Stimulated activated CD4-positive, alpha-beta T cell treated with anti-CD3 and anti-CD28 coated beads, Interleukin-1b, Interleukin-23, amount 100 ng/mL, for 1 hour (primary cell): ENCODE measurements around the gene MEGF8.

Experiments
- DNase-seq, 2 donors: peaks; one replicate each; pipeline ENCODE4 v3.0.0-alpha.2; 2020; ENCODE audit warnings: low read depth in 2 of 2

The MEGF8 gene

GRCh38 chr19:42303876-42304275 is 21.6 kb upstream of the MEGF8 start:
- no peak for DNase-seq

DNA sequence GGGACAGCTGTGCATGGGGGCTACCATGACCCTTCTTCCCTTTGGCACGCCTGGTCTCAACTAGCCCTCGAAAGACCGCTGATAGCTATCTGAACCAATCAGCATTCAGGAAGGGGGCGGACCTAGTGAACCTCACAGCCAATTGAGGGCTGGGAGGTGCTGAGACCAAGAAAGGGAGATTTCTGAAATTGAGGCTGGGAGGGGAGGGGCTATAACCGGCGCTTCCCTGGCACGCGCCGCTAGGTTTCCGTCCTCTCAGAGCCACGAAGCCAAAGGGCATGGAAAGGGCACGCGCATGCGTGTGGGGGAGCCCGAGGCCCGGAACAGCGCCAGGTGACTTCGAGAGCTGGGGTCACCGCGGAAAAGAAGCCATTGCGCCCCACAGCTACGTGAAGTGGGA is 18.8 kb upstream of the MEGF8 start:
- no peak for DNase-seq

- no peak for DNase-seq
Measured at GRCh38 chr19:42309686-42310085, 15.7 kb upstream of the MEGF8 start.

GRCh38 chr19:42311657-42312056 is 13.8 kb upstream of the MEGF8 start:
- no peak for DNase-seq

- DNase-seq = no peak
Measured at GRCh38 chr19:42312370-42312769, 13.1 kb upstream of the MEGF8 start.

DNA sequence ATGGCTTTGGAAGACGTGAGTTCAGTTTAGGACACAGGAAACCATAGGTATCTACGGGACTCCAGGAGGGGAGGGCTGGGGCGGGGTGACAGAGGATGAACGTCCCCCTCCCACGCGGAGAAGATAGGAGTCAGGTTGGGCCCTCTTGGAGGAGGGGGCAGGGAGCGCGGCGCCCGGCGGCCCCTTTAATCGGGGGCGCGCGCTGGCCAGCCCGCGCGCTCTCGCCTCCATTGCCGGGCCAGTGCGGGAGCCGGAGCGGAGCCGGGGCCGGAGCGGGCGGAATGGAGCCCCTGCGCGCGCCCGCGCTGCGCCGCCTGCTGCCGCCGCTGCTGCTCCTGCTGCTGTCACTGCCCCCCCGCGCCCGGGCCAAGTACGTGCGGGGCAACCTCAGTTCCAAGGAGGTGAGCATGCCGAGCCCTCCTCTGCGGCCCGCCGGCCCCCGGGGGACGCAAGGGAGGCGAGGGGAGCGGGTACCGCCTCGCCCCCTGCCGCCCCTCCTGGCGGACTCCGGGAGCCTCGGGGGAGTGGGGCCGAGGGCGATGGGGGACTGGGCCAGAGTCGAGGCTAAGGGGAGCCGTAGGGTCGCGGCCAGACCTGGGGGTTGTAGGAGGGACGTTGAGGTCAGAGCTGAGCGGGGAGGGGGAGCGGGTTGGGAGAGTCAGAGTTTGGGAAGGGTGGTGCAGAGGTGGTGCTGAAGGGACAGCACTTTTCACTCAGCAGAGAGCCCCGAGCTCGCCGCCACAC is 12.2 kb upstream of the MEGF8 start, which contains the start of gene TMEM145:
Gene TMEM145 (plus strand): TSS at position 214 of the 744 bp plus-strand sequence. CDS start 68 bp downstream, at position 282.
- DNase-seq = no peak

DNA sequence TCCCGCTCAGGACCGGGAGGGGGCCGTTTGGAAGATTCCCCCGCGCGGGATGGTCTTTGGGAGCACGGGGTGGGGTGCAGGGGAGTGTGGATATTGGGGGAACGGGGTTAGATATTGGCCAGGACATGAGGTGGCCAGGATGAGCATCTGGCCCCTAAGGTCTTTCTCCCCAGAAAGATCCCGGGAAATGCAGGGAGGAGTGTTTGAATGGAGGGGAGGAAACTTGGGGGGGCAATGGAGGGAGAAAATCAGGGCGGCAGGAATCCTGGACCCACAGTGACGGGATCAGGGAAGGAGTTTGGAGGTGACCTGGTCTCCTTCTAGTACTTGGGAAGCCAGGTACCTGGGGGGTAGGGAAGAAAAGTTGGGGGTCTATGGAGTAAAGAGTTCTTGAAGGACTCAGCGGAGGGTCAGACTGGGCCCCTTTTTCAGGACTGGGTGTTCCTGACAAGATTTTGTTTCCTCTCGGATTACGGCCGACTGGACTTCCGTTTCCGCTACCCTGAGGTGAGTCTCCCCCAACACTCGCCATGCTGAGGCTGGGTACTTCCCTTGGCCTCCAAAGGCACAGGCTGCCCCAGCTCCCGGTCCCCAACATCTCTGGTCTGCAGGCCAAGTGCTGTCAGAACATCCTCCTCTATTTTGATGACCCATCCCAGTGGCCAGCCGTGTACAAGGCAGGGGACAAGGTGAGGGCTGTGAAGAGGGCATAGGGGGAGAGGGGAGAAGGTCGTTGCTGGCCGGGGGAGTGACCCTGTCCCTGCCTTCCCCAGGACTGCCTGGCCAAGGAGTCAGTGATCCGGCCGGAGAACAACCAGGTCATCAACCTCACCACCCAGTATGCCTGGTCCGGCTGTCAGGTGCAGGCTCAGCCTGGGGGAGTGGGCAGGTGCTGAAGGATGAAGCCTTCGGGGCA is 11.3 kb upstream of the MEGF8 start:
- no peak for DNase-seq

- no peak for DNase-seq
Measured at GRCh38 chr19:42315024-42315423, 10.4 kb upstream of the MEGF8 start.

DNA sequence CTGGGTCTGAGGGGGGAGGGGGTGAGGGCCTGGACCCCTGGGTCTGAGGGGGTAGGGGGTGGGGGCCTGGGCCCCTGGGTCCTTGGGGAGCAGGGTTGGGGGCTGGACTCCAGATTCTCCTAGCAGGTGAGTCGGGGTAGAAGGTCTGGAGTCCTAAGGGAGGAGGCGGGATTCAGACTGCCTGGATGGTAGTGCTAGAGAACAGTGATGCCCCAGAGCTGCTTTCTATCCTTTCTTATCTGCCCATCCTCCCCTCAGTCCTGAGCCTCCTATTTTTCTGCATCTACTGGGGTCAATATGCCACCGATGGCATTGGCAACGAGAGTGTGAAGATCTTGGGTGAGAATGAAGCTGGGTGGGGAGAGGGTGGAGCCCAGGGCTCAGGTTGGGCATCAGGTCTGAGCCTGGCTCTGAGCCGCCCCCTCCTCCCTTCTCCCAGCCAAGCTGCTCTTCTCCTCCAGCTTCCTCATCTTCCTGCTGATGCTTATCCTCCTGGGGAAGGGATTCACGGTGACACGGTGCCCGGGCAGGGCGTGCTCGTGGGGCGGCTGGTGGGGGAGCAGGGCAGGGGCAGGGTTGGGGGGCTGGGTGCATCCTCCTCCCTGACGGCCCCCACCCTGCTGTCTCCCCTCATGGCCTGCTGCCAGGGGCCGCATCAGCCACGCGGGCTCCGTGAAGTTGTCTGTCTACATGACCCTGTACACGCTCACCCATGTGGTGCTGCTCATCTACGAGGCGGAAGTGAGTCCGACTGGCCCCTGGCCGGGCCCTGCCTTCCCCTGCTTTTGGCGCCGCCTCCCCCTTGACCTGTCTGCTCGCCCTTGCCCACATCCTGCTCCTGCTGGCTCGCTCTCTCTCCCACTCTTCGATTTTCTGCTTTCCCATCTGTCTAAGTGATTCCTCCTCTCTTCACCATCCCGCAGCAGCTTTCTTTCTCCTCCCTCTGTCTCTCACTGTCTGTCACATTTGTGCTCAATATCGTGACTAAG is 8.9 kb upstream of the MEGF8 start:
- DNase-seq = no peak

DNA sequence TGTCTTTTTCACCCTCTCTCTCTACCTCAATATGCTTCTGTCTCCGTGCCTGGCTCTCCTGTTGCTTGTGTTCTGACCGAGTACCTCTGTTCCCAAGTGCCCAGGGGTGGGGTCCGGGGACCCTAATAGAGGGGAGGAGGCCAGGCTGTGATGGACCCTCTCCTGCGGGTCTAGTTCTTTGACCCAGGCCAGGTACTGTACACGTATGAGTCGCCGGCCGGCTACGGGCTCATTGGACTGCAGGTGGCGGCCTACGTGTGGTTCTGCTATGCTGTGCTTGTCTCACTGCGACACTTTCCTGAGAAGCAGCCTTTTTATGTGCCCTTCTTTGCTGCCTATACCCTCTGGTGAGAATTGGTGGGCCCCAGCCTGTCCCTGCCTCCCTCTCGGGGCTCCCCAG is 7.9 kb upstream of the MEGF8 start:
- DNase-seq = no peak

GRCh38 chr19:42322305-42322704 is 3.1 kb upstream of the MEGF8 start:
- no peak for DNase-seq

DNA sequence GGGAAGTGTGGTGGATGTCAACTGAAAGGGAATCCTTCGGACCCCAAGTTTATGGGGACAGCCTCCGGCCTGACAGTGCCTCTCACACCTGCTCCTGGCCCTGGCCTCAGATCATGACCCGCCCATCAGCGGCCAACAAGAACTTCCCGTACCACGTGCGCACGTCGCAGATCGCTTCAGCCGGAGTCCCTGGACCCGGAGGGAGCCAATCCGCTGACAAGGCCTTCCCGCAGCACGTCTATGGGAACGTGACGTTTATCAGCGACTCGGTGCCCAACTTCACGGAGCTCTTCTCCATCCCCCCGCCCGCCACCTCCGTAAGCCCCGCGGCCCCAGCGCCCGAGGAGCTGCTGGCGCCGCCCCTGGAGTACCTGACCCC is 2.0 kb upstream of the MEGF8 start:
- no peak for DNase-seq

DNA sequence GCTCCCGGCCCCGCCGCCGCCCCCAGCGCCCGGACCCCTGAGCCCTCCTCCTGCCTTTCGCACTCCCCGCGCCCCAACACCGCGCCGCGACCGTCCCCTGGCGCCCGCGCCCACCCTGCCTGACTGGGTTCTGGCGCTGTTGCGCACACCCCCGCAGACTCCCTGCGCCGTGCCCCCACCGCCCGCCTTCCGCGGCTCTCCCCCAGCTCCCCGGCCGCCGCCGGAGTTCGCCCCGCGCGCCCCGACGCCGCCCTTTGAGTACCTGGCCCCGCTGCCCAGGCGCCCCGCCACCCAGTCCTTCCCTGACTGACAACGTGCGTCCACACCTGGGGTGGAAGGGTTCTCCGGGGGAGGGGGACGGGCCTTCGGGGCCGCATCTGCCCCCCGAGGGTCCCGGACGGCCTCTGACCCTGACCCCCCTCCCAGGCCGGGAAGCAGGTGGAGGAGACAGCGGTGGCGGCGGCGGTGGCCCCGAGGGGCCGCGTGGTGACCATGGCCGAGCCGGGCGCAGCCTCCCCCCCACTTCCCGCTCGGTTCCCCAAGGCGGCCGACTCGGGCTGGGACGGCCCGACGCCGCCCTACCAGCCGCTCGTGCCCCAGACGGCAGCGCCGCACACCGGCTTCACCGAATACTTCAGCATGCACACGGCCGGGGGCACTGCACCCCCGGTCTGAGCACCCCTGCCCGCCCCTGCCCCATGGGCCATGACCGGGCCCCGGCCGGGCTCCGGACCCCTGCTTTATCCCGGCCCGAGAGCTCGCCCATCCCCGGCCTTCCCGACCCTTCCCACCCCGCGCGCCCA is 1.4 kb upstream of the MEGF8 start:
- DNase-seq = no peak

- no peak for DNase-seq
Measured at GRCh38 chr19:42324655-42325307, 654 bp upstream of the MEGF8 start.

- no peak for DNase-seq
Measured at GRCh38 chr19:42325896-42326771, 699 bp downstream of the MEGF8 start.

- no peak for DNase-seq
Measured at GRCh38 chr19:42326969-42327368, 1.5 kb downstream of the MEGF8 start.

GRCh38 chr19:42327381-42327780 is 1.9 kb downstream of the MEGF8 start:
- DNase-seq = no peak

GRCh38 chr19:42328106-42328505 is 2.7 kb downstream of the MEGF8 start:
- DNase-seq = no peak

DNA sequence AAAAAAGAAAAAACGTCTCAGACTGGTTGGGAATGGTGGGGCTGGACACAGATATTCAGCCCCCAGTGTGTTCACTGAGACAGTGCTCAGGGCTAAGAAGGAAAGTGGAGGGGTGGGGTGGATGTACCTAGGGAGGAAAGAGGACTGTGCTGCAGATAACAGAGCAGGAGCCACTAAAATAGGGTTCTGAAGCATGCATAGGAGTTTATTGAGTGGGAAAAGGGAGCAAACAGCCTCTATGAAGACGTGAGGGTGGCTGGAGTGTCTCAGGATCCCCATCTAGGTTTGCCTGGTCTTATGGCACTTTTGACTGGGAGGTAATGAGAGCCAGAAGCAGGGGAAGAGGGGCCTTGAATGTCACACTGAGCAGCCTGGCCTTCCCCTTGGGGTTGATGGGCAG is 3.4 kb downstream of the MEGF8 start:
- DNase-seq = no peak
